C4-2B (cell line): Measurements from ENCODE around the gene GAL3ST1.

ENCODE experiments used
- CTCF ChIP-seq: fragments of 450-650 bp; conservative IDR thresholded peaks from 2 replicates; pipeline ENCODE4 v1.5.1; 2017; ENCODE audit warnings: mild to moderate bottlenecking
- ZFX ChIP-seq: fragments of 450-650 bp; IDR thresholded peaks from 2 replicates; pipeline ENCODE4 v1.6.1; 2017

GRCh38 chr22:30538280-30538679, 36.2 kb downstream of the GAL3ST1 start:
- TF ChIP-seq CTCF (no peak), ZFX (no peak)
